ENCODE results near the gene ACO2.
"Not testable (repeated sequence)": the region's sequence is repeated elsewhere in the genome, so short reads cannot be mapped to it uniquely, and the experiment has no call there.

ACO2 gene

GRCh38 chr22:41448189-41448808 lies 20.6 kb upstream of the ACO2 start:
- peak; percentile 97 for DNase-seq

GRCh38 chr22:41458161-41458728 lies 10.7 kb upstream of the ACO2 start:
- no peak for DNase-seq

DNA sequence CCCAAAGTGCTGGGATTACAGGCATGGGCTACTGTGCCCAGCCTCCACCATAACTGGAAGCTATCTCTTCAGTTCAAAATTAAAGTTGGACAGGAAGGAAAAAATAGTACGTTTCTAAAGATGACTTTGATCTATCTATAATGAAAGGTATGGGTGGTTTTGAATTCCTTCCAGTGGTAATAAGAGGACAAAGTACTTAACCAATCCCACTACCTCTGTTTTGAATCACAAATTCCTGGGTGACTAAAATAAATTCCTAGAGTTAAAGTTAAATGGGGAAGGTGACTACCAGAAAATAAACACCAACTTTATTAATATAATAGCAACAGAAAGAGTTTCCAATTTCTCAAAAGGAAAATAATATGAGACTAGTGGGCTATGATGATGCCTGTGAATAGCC lies 9.5 kb upstream of the ACO2 start:
- no peak for DNase-seq

DNA sequence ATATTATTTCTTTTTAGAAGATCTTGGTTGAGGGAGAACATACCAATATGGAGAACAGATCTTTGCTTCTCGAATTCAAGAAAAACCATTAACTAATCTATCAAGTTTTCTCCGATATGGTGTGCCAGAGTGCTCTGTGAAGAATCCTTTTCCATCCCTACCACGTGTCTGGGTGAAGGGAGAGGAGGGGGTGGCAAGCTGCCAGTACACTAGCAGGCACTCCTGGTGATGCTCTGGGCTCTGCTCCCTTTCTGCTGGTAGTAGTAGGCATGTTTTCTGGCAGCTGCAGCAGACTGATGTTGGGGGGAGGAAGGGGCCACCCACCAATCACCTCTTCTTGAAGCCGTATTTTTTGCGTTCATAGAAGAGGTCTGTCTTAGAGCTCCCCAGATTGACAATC lies 8.8 kb upstream of the ACO2 start:
- not testable (repeated sequence) for DNase-seq

- no peak for DNase-seq
Observed at GRCh38 chr22:41461901-41462300, 7.0 kb upstream of the ACO2 start.

GRCh38 chr22:41469218-41469851 lies 418 bp downstream of the ACO2 start:
- peak; percentile 45 for DNase-seq

- DNase-seq = no peak
Observed at GRCh38 chr22:41470886-41471285, 2.0 kb downstream of the ACO2 start.

DNA sequence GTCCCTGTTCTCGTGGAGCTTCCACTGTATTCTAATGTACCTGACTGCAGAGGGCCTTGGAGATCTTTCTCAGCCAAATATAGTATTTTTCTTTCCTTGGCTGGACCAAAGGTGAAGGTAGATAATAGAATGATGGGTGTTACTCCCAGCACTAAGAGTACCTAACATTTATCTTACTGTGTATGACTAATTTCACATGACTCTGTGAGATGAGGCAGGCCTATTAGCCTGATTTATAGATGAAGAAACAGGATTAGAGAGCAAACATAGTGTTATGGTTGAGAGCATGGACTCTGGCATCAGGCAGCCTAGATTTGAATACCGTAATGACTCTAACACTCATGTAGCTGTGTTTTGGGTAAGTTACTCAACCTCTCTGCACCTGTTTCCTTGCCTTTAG lies 2.7 kb downstream of the ACO2 start:
- no peak for DNase-seq

DNA sequence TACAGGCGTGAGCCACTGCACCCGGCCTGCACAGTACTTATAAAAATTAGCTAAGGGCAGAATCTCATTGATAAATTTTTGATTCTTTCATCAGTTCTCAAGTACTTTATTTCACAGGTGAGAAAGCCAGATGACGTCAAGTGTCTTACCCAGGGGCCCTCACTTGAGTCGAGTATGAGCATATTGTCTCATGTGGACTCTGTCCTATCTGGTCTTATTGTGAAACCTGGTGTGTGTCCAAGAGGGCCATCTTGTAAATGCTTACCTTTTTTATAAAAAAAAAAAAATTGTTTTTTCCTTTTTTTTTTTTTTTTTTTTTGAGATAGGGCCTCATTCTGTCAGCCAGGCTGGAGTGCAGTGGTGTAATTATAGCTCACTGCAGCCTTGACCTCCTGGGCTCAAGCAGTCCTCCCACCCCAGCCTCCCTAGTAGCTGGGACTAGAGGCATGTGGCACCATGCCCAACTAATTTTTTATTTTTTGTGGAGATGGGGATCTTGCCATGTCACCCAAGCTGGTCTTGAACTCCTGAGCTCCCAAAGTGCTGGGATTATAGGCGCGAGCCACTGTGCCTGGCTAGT lies 6.0 kb downstream of the ACO2 start:
- DNase-seq = no peak

- no peak for DNase-seq
Observed at GRCh38 chr22:41478473-41478872, 9.6 kb downstream of the ACO2 start.

DNA sequence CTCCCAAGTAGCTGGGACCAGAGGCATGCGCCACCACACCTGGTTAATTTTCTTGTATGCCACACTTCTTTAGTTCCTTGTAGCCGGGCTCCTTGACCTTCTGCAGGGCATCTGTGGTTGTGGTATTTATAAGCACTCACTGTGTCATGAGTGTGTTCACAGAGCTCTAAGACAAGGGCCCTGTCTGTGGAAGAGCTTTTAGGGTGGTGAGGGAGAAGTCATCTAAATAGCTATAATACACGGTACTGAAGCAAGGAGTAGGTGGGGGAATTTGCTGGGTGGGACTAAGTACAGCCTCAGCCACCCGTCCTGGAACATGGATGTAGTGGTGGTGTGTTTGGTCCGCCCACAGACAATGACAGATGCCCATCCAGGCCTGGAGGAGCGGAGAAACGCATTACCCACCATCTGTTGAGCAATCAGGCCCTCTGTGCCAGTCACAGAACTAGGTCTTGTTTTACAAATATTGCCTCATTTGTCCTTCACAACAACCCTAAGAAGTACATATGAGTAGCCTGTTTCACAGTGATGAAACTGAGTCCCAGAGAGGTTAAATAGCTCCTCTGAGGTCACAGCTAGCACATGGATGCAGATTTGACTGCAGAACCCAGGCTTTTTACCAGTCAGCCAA lies 10.1 kb downstream of the ACO2 start:
- DNase-seq = no peak

DNA sequence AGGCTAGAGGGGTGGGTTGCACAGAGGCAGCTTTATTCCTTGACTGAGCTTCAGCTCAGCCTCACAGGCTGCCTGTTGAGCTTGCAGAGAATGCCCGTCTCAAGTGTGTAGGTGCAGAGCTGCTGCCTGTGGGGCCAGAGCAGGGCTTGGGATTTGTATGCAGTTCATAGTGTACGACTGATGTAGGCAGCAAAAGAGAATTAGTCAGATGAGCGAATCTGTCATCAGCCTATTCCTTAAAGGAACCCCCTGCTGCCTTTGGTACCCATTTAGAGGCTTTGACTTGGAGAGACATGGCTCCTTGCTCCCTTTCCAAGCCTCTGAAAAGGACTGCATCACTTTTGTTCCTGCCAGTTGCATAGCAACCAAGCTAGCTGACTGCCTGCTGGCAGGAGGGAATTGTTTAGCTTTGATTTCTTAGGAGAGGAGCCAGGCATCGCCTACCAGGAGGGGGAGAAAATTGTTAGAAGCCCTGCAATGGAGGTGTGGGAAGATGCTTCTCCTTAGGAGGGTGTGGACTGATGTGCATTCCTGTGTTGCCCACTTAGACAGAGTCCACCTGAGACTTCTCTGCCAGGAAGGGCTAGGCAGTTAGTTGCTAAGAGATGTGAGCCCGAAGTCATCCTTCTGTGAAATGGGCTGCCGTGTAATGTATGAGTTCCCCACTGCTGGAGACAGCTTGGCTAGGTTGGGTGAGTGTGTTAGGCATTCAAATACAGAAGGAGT lies 10.9 kb downstream of the ACO2 start:
- DNase-seq = no peak

DNA sequence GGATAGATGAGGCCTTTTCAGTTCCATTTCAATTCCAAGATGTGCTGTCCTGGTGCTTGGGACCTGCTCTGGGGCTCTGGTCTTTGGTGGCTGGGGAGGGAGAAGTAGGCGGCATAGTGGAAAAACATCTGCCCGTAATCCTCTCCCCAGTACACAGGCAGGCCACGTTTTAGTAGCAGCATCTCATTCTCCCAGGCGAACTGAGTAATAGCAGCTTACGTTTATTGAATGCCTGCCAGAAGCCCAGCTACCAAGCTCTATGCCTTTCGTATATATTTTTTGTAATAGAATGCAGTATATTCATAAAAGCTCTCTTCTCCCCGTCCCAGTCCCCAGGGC lies 11.4 kb downstream of the ACO2 start:
- no peak for DNase-seq

DNA sequence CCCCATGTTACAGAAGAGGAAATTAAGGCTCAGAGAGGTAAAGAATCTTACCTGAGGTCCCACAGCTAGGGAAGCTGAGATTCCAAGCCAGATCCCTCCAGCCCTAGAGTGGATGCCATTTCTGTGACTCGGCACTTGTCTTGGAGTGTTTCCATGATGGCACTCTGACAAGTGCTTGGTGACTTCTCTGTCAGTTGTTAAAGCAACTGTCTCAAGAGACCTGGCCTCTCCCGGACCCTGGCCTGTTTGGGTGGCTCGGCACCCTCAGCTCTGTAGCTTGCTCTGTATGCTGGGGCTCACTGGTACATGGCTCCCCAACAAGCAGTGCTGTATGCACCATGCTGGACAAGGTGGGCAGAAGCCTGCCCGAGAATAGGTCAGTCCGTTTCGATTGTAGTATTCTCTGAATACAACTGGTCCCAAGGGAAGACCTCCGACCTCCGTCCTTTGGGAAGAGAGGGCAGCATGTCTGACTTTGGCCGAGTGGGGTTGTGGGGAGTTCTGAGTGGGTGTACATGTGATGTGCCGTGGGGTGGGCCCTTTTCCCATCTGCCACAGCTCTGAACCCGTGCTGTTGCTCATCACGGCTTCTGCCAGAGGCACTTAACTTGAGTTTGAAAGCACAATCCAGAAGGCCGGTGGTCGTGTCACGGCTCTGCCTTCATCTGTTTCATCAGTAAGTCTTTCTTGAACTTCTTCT lies 12.4 kb downstream of the ACO2 start:
- no peak for DNase-seq

DNA sequence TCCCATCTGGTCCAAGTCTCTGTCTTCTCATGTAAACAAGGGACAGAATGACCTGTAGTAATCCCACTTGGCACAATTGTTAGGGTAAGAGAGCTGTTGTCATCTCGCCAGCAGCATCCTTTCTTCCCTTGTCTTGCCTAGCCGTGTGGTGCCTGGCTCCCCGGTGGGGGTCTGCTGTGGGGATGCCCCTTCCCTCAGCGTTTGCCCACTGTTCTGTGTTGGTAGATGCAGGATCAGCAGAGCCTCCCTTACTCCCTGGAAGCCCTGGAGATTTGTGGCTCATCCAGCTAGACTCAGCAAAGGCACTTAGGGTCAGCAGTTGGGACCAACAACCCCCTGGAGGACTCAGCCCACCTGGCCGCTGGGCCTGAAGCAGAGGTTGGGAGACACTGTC lies 13.0 kb downstream of the ACO2 start:
- DNase-seq = no peak

DNA sequence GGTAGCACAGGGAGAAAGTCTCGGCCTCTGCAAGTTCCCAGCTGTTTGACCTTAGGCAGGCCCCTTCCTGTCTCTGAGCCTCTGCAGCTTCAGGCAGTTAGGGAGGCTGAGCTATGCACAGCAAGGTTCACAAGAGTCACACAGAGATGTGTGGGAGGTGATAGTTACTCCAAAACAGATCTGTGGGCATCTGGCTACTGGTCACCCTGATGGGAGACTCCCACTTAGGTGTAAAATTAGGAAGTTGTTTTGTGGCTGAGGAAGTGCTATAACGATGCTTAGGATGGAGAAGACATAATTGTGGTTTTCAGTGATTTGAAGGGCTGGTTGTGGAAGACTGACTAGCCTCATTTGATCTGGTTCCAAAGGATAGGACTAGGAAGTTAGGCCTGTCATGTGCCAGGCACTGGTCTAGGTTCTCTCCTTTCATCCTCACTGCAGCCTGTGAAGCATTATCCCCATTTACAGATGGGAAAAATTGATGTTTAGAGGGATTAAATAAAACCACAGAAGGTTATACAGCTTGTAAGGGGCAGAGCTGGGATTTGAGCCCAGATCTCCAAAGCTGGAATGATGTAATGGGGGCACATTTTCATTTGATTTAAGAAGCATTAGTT lies 13.5 kb downstream of the ACO2 start:
- DNase-seq = no peak

DNA sequence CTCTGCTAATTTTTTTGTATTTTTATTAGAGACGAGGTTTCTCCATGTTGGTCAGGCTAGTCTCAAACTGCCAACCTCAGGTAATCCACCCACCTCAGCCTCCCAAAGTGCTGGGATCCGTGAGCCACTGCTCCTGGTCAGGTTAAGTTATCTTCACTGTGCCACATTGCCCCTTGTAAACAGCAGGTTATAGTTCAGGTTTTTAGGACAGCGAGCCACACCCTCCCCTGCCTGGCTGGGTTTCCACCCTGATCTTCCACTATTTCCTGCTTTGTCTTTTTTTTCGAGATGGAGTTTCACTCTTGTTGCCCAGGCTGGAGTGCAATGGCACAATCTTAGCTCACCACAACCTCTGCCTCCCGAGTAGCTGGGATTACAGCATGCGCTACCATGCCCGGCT lies 16.1 kb downstream of the ACO2 start:
- no peak for DNase-seq

DNA sequence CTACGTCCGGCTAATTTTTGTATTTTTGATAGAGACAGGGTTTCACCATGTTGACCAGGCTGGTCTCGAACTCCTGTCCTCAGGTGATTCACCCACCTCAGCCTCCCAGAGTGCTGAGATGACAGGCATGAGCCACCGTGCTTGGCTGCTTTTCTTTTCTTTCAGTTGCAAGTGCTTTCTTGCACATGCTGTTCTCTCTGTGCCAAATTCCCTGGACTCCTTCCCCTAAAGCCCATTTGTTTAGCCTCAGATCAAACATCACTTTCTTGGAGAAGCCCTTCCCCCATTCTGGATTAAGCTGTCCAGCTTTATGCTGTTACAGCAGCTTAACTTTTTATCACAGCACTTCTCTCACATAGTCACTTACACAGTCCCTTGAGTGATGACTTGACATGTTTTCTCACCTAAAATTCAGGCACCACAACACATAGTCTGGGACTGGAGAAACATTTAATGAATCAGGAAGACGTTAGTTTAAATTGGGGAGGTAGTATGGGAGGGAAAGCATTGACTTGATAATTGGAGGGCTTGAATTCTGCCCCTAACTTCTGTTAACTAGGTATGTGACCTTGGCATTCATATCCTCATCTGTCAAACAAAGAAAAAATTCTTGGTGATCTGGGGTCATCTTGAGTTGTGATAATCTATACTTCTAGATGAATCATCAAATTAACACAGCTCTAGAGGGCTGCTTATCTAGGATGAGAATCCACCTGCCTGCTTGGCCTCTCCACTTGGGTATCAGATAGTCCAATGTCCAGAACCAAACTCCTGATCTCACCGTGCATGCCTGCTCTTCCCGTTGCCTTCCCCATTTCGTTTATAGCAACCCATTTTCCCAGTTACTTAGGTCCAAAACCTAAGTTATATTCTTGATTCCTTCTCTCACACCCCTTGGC lies 18.4 kb downstream of the ACO2 start:
- no peak for DNase-seq

- DNase-seq = no peak
Observed at GRCh38 chr22:41488076-41488475, 19.2 kb downstream of the ACO2 start.

DNA sequence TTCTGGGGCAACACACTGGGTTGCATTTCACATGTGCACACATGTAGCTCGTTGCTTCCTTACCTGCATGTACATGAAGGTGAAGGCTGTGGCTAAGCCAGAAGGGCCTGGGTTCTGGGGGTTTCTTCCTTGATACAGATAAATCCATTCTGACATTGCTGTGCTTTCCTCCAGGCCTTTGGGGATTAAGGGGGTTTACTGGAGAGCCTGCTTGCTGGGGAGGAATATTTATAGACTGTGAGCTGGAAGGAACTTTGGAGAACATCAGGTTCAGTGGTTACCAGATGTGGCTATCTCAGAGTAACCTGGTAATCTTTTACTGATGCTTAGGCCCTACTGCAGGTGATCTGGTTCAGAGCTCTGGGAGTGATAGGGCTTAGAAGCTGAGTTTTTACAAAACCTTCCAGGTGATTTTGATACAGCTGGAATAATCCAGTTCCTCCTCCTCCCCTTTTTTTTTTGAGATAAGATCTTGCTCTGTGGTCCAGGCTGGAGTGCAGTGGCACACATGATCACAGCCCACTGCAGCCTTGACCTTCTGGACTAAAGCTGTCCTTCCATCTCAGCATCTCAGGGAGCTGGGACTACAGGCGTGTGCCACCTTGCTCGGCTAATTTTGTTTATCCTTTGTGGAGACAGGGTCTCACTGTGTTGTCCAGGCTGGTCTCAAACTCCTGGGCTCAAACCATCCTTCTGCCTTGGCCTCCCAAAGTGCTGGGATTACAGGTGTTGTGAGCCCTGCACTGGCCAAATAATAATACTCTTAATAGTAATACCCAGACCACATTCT lies 19.9 kb downstream of the ACO2 start:
- no peak for DNase-seq
